ENCODE results near the gene CTIF. TPM values are rescaled to one million over a fixed set of nuclear protein-coding genes. Genes with fewer than 3 reads are reported as not detected.

Gene CTIF
- total RNA-seq, 1 donor, result 65.9 TPM

DNA sequence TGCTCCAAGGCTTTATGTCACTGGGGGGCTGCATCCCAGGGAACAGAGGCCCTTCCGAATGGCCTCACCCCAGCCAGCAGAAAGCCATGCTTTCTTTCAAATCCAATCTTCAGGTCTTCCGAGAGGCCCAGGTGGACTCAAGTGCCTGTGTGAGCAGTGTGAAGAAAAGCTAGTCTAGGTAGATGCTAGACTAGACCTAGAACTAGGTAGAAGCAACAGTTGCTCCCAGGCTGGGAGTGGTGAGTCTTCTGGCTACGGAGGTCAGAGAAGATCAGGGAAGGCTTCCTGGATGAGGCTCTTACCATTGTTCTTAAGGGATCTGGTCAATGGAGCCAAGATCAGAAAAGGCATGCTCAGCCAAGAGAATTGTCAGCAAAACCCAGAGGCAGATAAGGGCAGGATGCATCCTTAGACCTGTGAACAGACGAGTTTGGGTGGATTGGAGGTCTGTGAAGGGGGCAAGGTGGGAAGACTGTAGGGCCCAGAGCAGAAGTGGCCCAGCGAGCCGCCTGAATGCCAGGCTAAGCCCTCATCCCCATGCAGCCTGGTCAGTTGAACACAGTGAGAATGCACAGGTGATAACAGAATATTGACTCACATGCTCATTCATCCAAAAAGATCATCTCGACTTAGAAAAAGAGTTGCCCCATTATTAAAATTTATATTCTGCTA is 301.1 kb downstream of the CTIF start:
- peaks cover 57% of the 10 kb centered on the region for H3K4me1 ChIP-seq (ENCODE audit: insufficient read depth, low read length)
- no peaks in the 10 kb centered on the region for H3K27me3 ChIP-seq (ENCODE audit: insufficient read depth, low read length)
- H2AFZ ChIP-seq (ENCODE audit: low read length), result no peak overlapping the region
- H4K20me1 ChIP-seq (ENCODE audit: insufficient read depth, low read length), result no peaks in the 10 kb centered on the region
- no peak overlapping the region for H3K4me2 ChIP-seq (ENCODE audit: insufficient read depth, low read length)
- TF ChIP-seq CTCF (IDR thresholded peaks at IDR 0.05; ENCODE audit: extremely low read depth, low read depth, low read length), result no peak
- peak overlapping the region; percentile 86 for H3K27ac ChIP-seq (ENCODE audit: low read depth, low read length)
- no peak overlapping the region for H3K4me3 ChIP-seq (ENCODE audit: insufficient read depth, low read length)
- no peaks in the 10 kb centered on the region for H3K9me3 ChIP-seq (ENCODE audit: low read depth, low read length)
- DNase-seq (ENCODE audit: insufficient read length, low spot score, missing footprints), result peak; percentile 77
- H3K36me3 ChIP-seq (ENCODE audit: insufficient read depth, low read length), result no peaks in the 10 kb centered on the region
- peaks cover 21% of the 10 kb centered on the region for H3K79me2 ChIP-seq (ENCODE audit: insufficient read depth, low read length)

DNA sequence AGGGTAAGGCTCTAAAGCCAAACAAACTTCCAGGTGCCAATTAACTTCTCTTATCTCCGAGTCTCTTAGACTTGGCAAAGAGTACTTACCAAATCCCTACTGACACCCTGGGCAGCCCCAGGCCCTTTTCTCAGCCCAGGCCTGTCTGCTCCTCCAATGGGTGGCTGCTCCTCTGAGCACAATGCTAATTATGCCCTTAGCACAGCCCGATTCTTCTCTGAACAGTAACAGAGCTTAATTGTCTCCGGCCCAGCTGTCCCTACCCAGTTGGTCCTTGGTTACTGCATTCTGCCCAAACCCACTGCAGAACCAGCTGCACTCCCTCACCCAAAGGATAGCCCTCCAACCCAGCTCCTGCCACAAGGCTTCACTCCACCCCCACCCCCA is 301.7 kb downstream of the CTIF start:
- Histone ChIP-seq H3K27ac (ENCODE audit: low read depth, low read length) (no peak overlapping the region), H3K4me2 (ENCODE audit: insufficient read depth, low read length) (no peak overlapping the region), H4K20me1 (ENCODE audit: insufficient read depth, low read length) (no peaks in the 10 kb centered on the region), H3K4me3 (ENCODE audit: insufficient read depth, low read length) (no peak overlapping the region), H3K27me3 (ENCODE audit: insufficient read depth, low read length) (no peaks in the 10 kb centered on the region), H3K4me1 (ENCODE audit: insufficient read depth, low read length) (peaks cover 52% of the 10 kb centered on the region), H3K79me2 (ENCODE audit: insufficient read depth, low read length) (peaks cover 16% of the 10 kb centered on the region), H2AFZ (ENCODE audit: low read length) (no peak overlapping the region), H3K9me3 (ENCODE audit: low read depth, low read length) (no peaks in the 10 kb centered on the region), H3K36me3 (ENCODE audit: insufficient read depth, low read length) (peaks cover 2% of the 10 kb centered on the region)
- TF ChIP-seq CTCF (IDR thresholded peaks at IDR 0.05; ENCODE audit: extremely low read depth, low read depth, low read length), result no peak
- DNase-seq (ENCODE audit: insufficient read length, low spot score, missing footprints), result no peak

- Histone ChIP-seq H3K36me3 (ENCODE audit: insufficient read depth, low read length) (peaks cover 4% of the 10 kb centered on the region), H3K4me3 (ENCODE audit: insufficient read depth, low read length) (no peak overlapping the region), H3K4me1 (ENCODE audit: insufficient read depth, low read length) (peaks cover 52% of the 10 kb centered on the region), H3K9me3 (ENCODE audit: low read depth, low read length) (no peaks in the 10 kb centered on the region), H3K4me2 (ENCODE audit: insufficient read depth, low read length) (peak overlapping the region; percentile 29), H3K79me2 (ENCODE audit: insufficient read depth, low read length) (peaks cover 11% of the 10 kb centered on the region), H4K20me1 (ENCODE audit: insufficient read depth, low read length) (no peaks in the 10 kb centered on the region), H3K27ac (ENCODE audit: low read depth, low read length) (peak overlapping the region; percentile 51), H2AFZ (ENCODE audit: low read length) (no peak overlapping the region), H3K27me3 (ENCODE audit: insufficient read depth, low read length) (no peaks in the 10 kb centered on the region)
- peak; percentile 95 for DNase-seq (ENCODE audit: insufficient read length, low spot score, missing footprints)
- no peak for TF ChIP-seq CTCF (IDR thresholded peaks at IDR 0.05; ENCODE audit: extremely low read depth, low read depth, low read length)
These were observed 302.8 kb downstream of the CTIF start for GRCh38 chr18:48841381-48842258.
